GM23248 (cell line): ENCODE results near the gene RNF8.

ENCODE experiments used
- EZH2 ChIP-seq: fragments of 200-600 bp; sonication (generic); IDR thresholded peaks from 2 replicates; pipeline ENCODE4 v1.6.1; 2018; ENCODE audit warnings: antibody characterized with exemption, mild to moderate bottlenecking; ENCODE audit not compliant: insufficient read depth, poor library complexity, severe bottlenecking
- EZH2phosphoT487 ChIP-seq: fragments of 200-600 bp; sonication (generic); IDR thresholded peaks from 2 replicates; pipeline ENCODE4 v1.6.1; 2018; ENCODE audit warnings: antibody characterized with exemption, moderate library complexity, mild to moderate bottlenecking, low read depth; ENCODE audit not compliant: insufficient read depth

GRCh38 chr6:37316071-37316470 lies 37.7 kb upstream of the RNF8 start:
- TF ChIP-seq EZH2phosphoT487 (no peak), EZH2 (no peak)
